Mesenchymal stem cell (in vitro differentiated cells and primary cell): ENCODE data around the gene CCDC197.
A peak's percentile ranks its signal among the peaks of the same experiment; 100 is the strongest.

Source experiments
- DNase-seq: peaks from one replicate; pipeline ENCODE4 v3.0.0-alpha.2; 2013
- H2AFZ ChIP-seq: one replicate; pipeline ENCODE4 v1.6.1; 2013; ENCODE audit warnings: low read depth, mild to moderate bottlenecking, control low read depth, inconsistent platforms, low read length, moderate library complexity
- H2AK5ac ChIP-seq: 2 replicates; pipeline ENCODE4 v1.6.1; 2013; ENCODE audit warnings: low read length, moderate library complexity, mild to moderate bottlenecking, inconsistent platforms; ENCODE audit not compliant: severe bottlenecking
- H2BK120ac ChIP-seq: one replicate; pipeline ENCODE4 v1.6.1; 2013; ENCODE audit warnings: low read depth, mild to moderate bottlenecking, inconsistent platforms, low read length, moderate library complexity
- H2BK12ac ChIP-seq, 2 experiments: one replicate each; pipeline ENCODE4 v1.6.1; 2013; ENCODE audit warnings: inconsistent platforms in 2 of 2, low read length in 2 of 2, mild to moderate bottlenecking in 2 of 2, moderate library complexity in 2 of 2, control low read depth in 1 of 2
- H2BK15ac ChIP-seq: one replicate; pipeline ENCODE4 v1.6.1; 2013; ENCODE audit warnings: mild to moderate bottlenecking, low read depth, inconsistent platforms; ENCODE audit not compliant: poor library complexity, severe bottlenecking
- H2BK5ac ChIP-seq: 2 replicates; pipeline ENCODE4 v1.6.1; 2013; ENCODE audit warnings: low read depth, mild to moderate bottlenecking, low read length, control low read depth, inconsistent platforms; ENCODE audit not compliant: poor library complexity, severe bottlenecking
- H3K14ac ChIP-seq, 2 experiments: one replicate each; pipeline ENCODE4 v1.6.1; 2013; ENCODE audit warnings: inconsistent platforms in 2 of 2, low read length in 2 of 2, control low read depth in 1 of 2, mild to moderate bottlenecking in 1 of 2, moderate library complexity in 1 of 2
- H3K18ac ChIP-seq, 2 experiments: one replicate each; pipeline ENCODE4 v1.6.1; 2013; ENCODE audit warnings: inconsistent platforms in 2 of 2, low read length in 2 of 2, control low read depth in 1 of 2, low read depth in 1 of 2, mild to moderate bottlenecking in 1 of 2
- H3K23ac ChIP-seq, 2 experiments: one replicate each; pipeline ENCODE4 v1.6.1; 2013; ENCODE audit warnings: inconsistent platforms in 2 of 2, low read length in 2 of 2, mild to moderate bottlenecking in 2 of 2, moderate library complexity in 2 of 2, control low read depth in 1 of 2
- H3K27ac ChIP-seq: 2 replicates; pipeline ENCODE4 v1.5.1; 2013; ENCODE audit warnings: mild to moderate bottlenecking, moderate library complexity, low read length, control low read depth, inconsistent platforms; ENCODE audit not compliant: poor library complexity, severe bottlenecking
- H3K27me3 ChIP-seq, 2 experiments: 2 replicates each; pipeline versions ENCODE4 v1.6.1 to v1.7.0; 2013; ENCODE audit warnings: low read length in 2 of 2, mild to moderate bottlenecking in 2 of 2, moderate library complexity in 2 of 2, control low read depth in 1 of 2, inconsistent platforms in 1 of 2; ENCODE audit not compliant: control insufficient read depth in 1 of 2, insufficient read depth in 1 of 2
- H3K36me3 ChIP-seq, 2 experiments: 2 replicates each; pipeline versions ENCODE4 v1.6.1 to v1.7.0; 2013; ENCODE audit warnings: low read length in 2 of 2, control low read depth in 1 of 2, inconsistent platforms in 1 of 2, low read depth in 1 of 2, mild to moderate bottlenecking in 1 of 2; ENCODE audit not compliant: insufficient read depth in 2 of 2, control insufficient read depth in 1 of 2
- H3K4ac ChIP-seq, 2 experiments: one replicate each; pipeline ENCODE4 v1.6.1; 2013; ENCODE audit warnings: inconsistent platforms in 2 of 2, low read length in 2 of 2, mild to moderate bottlenecking in 2 of 2, moderate library complexity in 2 of 2, control low read depth in 1 of 2, low read depth in 1 of 2
- H3K4me1 ChIP-seq: 2 replicates; pipeline ENCODE4 v1.6.1; 2013; ENCODE audit warnings: low read depth, low read length, control low read depth; ENCODE audit not compliant: control insufficient read depth, insufficient read depth
- H3K4me2 ChIP-seq: 2 replicates; pipeline ENCODE4 v1.6.1; 2013; ENCODE audit warnings: low read length, mild to moderate bottlenecking, inconsistent platforms; ENCODE audit not compliant: poor library complexity, severe bottlenecking
- H3K4me3 ChIP-seq, 2 experiments: 2 replicates each; pipeline versions ENCODE4 v1.5.1 to v1.7.0; 2013; ENCODE audit warnings: low read length in 2 of 2, mild to moderate bottlenecking in 2 of 2, control low read depth in 1 of 2, low read depth in 1 of 2; ENCODE audit not compliant: insufficient read depth in 1 of 2
- H3K79me1 ChIP-seq: replicated peaks from 2 replicates; pipeline ENCODE4 v1.6.1; 2013; ENCODE audit warnings: mild to moderate bottlenecking, control low read depth, low read length, inconsistent platforms; ENCODE audit not compliant: poor library complexity, severe bottlenecking
- H3K9ac ChIP-seq: 2 replicates; pipeline ENCODE4 v1.7.0; 2013; ENCODE audit warnings: mild to moderate bottlenecking, low read length, moderate library complexity
- H3K9me3 ChIP-seq: 2 replicates; pipeline ENCODE4 v1.7.0; 2013; ENCODE audit warnings: mild to moderate bottlenecking, low read length; ENCODE audit not compliant: control insufficient read depth
- H4K8ac ChIP-seq: one replicate; pipeline ENCODE4 v1.6.1; 2013; ENCODE audit warnings: inconsistent platforms, mild to moderate bottlenecking, low read length, moderate library complexity
- H4K91ac ChIP-seq: one replicate; pipeline ENCODE4 v1.6.1; 2013; ENCODE audit warnings: mild to moderate bottlenecking, low read length, inconsistent platforms
- WGBS: methylation state at CpG from one replicate; pipeline ENCODE4 v1.1.7; 2013; ENCODE audit warnings: mixed read lengths; 5-methylcytosine and 5-hydroxymethylcytosine counted together

Gene CCDC197

DNA sequence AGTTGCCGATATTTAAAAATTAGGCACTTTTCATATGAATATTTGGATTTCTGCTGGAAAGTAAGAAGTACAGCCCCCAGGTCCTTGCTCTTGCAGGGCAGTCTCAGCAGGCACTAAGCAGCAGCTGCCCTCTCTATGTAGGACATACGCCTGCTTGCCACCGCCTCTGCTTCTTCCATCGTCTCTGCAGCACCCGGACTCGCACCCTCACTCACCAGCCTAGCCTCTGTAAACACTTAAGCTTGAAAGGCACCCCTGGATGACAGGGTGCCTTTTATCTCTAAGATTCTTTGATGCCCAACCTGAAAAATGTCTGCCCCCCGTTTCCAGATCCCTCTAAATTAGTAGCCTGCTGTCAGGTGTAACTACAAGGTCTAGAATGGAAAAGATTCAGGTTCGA lies 48.0 kb downstream of the CCDC197 start:
- no peak overlapping the region for H3K14ac ChIP-seq
- H3K79me1 ChIP-seq = peaks cover 24% of the 10 kb centered on the region
- H3K9me3 ChIP-seq = no peaks in the 10 kb centered on the region
- no peak overlapping the region for H2AFZ ChIP-seq
- no peak for DNase-seq
- no peak overlapping the region for H2BK5ac ChIP-seq
- no peak overlapping the region for H3K4ac ChIP-seq
- H3K18ac ChIP-seq = no peak overlapping the region
- H3K4me3 ChIP-seq = no peak overlapping the region
- H2BK12ac ChIP-seq = no peak overlapping the region
- peaks cover 64 to 92% of the 10 kb centered on the region in 2 experiments for H3K36me3 ChIP-seq
- H4K91ac ChIP-seq = no peak overlapping the region
- peaks cover 6% of the 10 kb centered on the region for H3K4me1 ChIP-seq
- no peak overlapping the region for H4K8ac ChIP-seq
- WGBS = 96% methylated on average over 8 of the region's 8 CpGs
- no peak overlapping the region for H3K9ac ChIP-seq
- H3K27ac ChIP-seq = no peak overlapping the region
- no peak overlapping the region for H3K23ac ChIP-seq
- no peak overlapping the region for H2AK5ac ChIP-seq
- H2BK120ac ChIP-seq = no peak overlapping the region
- H3K27me3 ChIP-seq = no peaks in the 10 kb centered on the region
- no peak overlapping the region for H3K4me2 ChIP-seq
- no peak overlapping the region for H2BK15ac ChIP-seq

DNA sequence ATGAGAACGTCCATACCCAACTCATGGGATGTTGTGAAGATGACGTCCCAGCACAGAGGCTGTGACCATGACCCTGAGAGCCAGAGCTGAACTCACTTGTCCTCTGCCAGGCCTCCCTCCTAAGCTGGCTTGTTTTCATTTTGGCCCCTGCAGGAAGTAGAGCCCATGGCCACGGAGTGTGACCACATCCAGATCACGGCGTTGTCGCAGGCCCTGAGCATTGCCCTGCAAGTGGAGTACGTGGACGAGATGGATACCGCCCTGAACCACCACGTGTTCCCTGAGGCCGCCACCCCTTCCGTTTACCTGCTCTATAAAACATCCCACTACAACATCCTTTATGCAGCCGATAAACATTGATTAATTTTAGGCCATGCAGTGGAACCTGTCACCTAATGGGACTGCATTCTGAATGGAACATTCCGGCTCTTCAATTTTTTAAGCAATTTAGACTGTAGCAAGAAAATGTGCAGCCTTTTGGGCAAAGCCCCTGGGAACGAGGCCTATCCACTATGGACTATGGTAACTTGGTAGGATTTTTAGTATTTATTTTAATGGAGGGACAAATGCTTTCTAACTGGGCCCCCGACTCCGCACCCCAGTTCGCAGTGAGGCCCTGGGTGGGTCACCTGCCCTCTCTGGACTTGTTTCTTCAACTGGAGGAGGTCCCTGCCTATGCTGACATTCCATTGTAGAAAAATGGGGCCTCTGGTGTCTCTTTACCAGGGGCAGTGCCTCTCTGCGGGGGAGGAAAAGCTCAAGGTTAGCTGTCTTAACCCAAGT lies 48.7 kb downstream of the CCDC197 start:
- no peak overlapping the region for H3K4me2 ChIP-seq
- no peak overlapping the region for H2BK12ac ChIP-seq
- H3K36me3 ChIP-seq = peaks cover 71 to 91% of the 10 kb centered on the region in 2 experiments
- no peak overlapping the region for H2BK120ac ChIP-seq
- H3K27me3 ChIP-seq = no peaks in the 10 kb centered on the region
- H3K4me1 ChIP-seq = peaks cover 9% of the 10 kb centered on the region
- 97% methylated on average over 19 of the region's 19 CpGs for WGBS
- peaks cover 27% of the 10 kb centered on the region for H3K79me1 ChIP-seq
- no peak for DNase-seq
- no peak overlapping the region for H3K9ac ChIP-seq
- no peak overlapping the region for H3K4ac ChIP-seq
- no peak overlapping the region for H2AK5ac ChIP-seq
- H3K4me3 ChIP-seq = no peak overlapping the region
- no peak overlapping the region for H2AFZ ChIP-seq
- H2BK15ac ChIP-seq = no peak overlapping the region
- no peak overlapping the region for H2BK5ac ChIP-seq
- H3K9me3 ChIP-seq = no peaks in the 10 kb centered on the region
- H3K14ac ChIP-seq = no peak overlapping the region
- no peak overlapping the region for H3K23ac ChIP-seq
- H3K18ac ChIP-seq = no peak overlapping the region
- H4K91ac ChIP-seq = no peak overlapping the region
- H4K8ac ChIP-seq = no peak overlapping the region
- no peak overlapping the region for H3K27ac ChIP-seq

DNA sequence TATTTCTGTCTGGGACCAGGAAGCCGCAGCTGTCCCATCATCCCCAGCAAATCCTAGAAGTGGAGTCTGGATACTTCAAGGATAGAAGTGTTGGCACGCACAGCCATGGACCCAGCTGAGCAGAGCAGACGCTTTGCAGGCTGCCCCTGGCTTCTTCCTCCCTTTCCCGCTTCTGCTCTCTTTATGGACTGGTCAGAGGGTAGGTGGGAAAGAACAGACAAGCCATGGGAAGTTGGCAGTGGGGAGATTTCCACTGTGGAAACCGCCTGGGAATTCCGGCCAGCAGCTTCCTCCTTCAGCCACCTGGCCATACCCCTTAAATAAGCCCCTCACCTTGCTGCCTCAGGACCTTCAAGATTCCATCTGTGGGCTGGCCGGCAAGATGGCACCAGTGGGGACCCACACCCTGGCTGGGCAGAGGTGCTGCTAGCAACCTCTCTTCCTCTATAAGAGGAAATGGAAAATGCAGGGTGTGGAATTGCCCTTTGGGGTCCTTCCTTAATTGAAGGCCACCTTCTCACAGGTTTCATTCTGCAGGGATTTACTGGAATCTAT lies 49.7 kb downstream of the CCDC197 start:
- DNase-seq = no peak
- Histone ChIP-seq H3K23ac (no peak overlapping the region), H2AK5ac (no peak overlapping the region), H3K27me3 (no peaks in the 10 kb centered on the region), H3K4me3 (no peak overlapping the region), H3K36me3 (peaks cover 81 to 87% of the 10 kb centered on the region in 2 experiments), H2BK12ac (no peak overlapping the region), H2BK5ac (no peak overlapping the region), H3K79me1 (peaks cover 29% of the 10 kb centered on the region), H3K9ac (no peak overlapping the region), H3K4me1 (peaks cover 12% of the 10 kb centered on the region), H3K14ac (no peak overlapping the region), H4K8ac (peak overlapping the region; percentile 32), H2BK15ac (no peak overlapping the region), H3K27ac (no peak overlapping the region), H3K4me2 (no peak overlapping the region), H3K4ac (no peak overlapping the region), H2BK120ac (no peak overlapping the region), H2AFZ (no peak overlapping the region), H4K91ac (no peak overlapping the region), H3K9me3 (no peaks in the 10 kb centered on the region), H3K18ac (no peak overlapping the region)
- 87% methylated on average over 6 of the region's 7 CpGs for WGBS

DNA sequence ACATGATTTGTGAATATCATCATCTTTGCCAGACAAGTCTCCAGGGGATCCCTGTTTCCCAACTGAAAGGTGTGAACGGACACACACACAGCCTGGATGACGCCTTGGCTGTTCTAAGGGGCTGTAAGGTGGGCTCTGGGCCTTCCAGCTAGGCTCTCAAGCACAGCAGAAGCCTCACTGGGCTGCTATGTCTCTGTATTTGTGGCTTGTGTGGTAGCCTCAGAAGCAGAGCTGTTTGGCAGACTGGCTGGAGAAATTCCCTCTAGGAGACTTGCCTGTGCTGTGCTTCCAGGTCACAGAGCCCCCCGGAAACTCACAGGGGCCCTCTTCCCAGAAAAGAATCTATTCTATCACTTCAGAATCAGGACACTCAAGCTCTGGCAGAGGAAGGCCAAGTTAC lies 50.5 kb downstream of the CCDC197 start:
- H2BK120ac ChIP-seq = no peak overlapping the region
- H2BK12ac ChIP-seq = no peak overlapping the region
- no peak overlapping the region for H3K4ac ChIP-seq
- no peak overlapping the region for H2BK15ac ChIP-seq
- H2AK5ac ChIP-seq = no peak overlapping the region
- H3K23ac ChIP-seq = no peak overlapping the region
- H4K91ac ChIP-seq = no peak overlapping the region
- no peaks in the 10 kb centered on the region for H3K27me3 ChIP-seq
- H3K18ac ChIP-seq = no peak overlapping the region
- H2BK5ac ChIP-seq = no peak overlapping the region
- H3K27ac ChIP-seq = no peak overlapping the region
- DNase-seq = no peak
- no peak overlapping the region for H3K14ac ChIP-seq
- H3K4me1 ChIP-seq = peaks cover 12% of the 10 kb centered on the region
- H3K79me1 ChIP-seq = peaks cover 32% of the 10 kb centered on the region
- H4K8ac ChIP-seq = no peak overlapping the region
- H3K4me3 ChIP-seq = no peak overlapping the region
- peaks cover 87 to 89% of the 10 kb centered on the region in 2 experiments for H3K36me3 ChIP-seq
- no peak overlapping the region for H3K9ac ChIP-seq
- no peaks in the 10 kb centered on the region for H3K9me3 ChIP-seq
- no peak overlapping the region for H2AFZ ChIP-seq
- 91% methylated on average over 3 of the region's 3 CpGs for WGBS
- H3K4me2 ChIP-seq = no peak overlapping the region
